ENCODE results near the gene TBCD.

The TBCD gene

GRCh38 chr17:82751571-82752370 is at the start of gene TBCD:
Gene TBCD (plus strand): TSS chr17:82752065. CDS start chr17:82752194, 129 bp downstream.
- TF ChIP-seq ZFX (IDR thresholded peaks at IDR 0.05), result peak; percentile 90; the same call in 1 of the 2 replicates
- TF ChIP-seq CTCF (conservative IDR thresholded peaks at IDR 0.05), result no peak
- H3K27ac ChIP-seq, result peak within 1 kb of the TSS; percentile 79

DNA sequence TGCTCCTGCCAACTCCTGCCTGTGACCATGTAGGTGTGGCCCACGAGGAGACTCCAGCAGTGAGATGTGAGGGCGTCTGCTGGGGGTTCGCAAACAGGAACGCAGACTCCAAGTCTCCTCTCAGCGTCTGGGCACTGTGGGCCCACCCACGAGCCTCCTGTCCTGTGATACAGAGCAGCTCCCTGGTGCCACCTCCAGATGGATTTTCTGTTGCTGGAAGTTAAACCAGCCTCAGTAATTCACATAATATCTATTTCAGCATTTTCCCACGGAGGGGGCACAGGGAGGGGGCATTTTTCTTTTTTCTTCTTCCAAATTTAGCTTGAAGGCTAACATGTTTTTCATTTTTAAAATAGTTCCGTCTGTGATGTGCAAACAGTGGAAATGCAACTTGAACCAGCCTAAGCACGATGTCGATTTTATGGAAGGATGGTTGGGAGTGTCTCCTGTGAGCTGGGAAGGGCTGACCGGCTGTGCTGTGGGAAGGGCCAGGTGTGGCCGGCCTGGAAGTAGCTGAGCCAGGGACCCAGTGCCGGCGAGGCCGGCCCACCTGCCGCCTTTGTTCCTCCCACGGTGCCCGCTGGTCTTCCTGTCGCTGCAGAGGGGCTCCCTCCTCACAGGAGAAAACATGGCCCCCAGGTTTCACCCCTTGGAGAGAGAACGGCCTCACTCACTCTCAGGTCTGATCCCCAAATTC is 49.5 kb upstream of the TBCD start:
- H3K27ac ChIP-seq, result no peak overlapping the region
- no peak for TF ChIP-seq CTCF (conservative IDR thresholded peaks at IDR 0.05)
- TF ChIP-seq ZFX (IDR thresholded peaks at IDR 0.05), result no peak

GRCh38 chr17:82703036-82703745 is 48.7 kb upstream of the TBCD start:
- no peak for TF ChIP-seq CTCF (conservative IDR thresholded peaks at IDR 0.05)
- no peak for TF ChIP-seq ZFX (IDR thresholded peaks at IDR 0.05)
- no peak overlapping the region for H3K27ac ChIP-seq

DNA sequence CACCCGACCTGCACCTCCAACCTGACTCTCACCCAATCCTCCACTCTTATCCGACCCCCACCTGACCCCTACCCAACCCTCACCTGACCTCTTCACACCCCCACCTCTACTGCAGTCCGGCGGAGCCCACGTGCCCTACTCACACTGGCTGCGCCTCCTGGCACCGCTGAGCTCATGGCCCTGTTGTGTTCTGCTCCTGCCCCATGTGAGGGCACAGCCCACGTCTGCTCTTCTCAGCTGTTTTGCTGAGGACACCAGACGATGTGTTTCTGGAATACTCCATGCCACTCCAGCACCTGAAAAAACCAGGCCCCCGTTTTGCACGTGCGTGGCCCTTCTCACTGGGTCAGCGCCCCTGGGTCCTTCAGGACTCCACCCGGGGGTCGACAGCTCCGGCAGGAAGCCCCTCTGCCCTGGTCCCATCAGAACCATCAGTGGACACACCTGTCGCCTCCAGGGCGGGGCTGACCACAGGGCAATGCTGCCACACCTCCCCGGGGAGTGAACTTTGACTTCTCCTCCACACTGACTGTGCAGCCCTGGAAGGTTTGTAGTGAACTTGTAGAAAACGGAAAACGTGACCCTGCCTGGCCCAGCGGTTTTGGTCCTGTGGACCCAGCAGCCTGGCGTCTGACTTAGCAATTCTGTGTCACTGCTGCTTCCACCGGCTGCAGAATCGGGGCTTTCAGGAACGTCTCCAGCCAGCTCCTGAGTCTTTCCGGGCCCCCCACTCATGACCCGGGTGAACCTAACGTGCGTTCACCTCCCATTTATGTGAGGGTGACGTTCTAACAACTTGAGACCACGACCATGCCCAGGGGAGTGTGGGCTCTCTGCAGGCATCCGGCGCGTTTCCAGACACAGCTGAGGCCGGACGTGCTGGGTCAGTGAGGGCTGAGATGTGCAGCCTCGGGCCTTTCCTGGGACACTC is 47.7 kb upstream of the TBCD start:
- no peak overlapping the region for H3K27ac ChIP-seq
- no peak for TF ChIP-seq ZFX (IDR thresholded peaks at IDR 0.05)
- no peak for TF ChIP-seq CTCF (conservative IDR thresholded peaks at IDR 0.05)

DNA sequence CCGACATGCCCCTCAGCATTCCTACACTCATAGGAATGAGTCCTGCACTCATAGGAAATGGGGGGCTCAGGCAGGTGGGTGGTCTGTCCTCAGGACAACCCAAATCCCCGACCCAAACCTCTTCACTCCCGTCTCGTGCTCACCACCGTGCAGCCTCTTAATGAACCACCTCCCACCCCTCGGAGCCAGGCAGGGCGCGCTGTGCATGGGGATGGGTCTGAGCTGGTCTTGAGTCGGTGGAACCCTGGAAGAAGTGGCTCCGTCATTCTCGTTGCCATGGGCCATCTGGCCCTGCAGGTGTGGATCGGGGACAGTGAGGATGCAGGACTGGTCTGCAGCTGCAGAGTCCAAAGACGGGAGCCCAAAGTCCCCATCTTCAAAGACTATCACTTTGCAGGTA is 47.0 kb upstream of the TBCD start:
- H3K27ac ChIP-seq, result no peak overlapping the region
- TF ChIP-seq ZFX (IDR thresholded peaks at IDR 0.05) (no peak), CTCF (conservative IDR thresholded peaks at IDR 0.05) (no peak)

DNA sequence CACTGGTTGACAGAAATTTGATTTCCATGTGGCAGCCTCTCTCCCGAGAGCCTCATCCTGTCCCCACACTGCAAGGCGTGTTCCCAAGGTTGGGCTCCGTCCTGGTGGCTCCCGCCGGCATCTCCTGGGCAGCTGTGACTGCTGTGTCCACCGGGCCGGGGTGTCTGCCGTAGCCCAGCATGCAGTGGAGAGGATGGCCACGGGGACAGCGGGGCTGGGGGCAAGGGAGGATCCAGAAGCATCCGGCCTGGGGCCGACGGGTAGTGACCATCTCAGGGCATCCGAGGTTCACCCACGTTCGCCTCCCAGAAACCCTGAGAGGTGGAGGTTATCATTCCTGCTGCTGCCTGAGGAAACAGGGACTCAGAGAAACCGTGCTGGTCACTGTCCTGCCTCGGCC is 46.1 kb upstream of the TBCD start:
- no peak overlapping the region for H3K27ac ChIP-seq
- no peak for TF ChIP-seq ZFX (IDR thresholded peaks at IDR 0.05)
- no peak for TF ChIP-seq CTCF (conservative IDR thresholded peaks at IDR 0.05)

Data from C4-2B (cell line).